Smooth muscle cell (in vitro differentiated cells): Measurements from ENCODE around the gene HORMAD2. TPM values are rescaled to one million over a fixed set of nuclear protein-coding genes. Genes with fewer than 3 reads are reported as not detected.
"Not testable (repeated sequence)": the region's sequence is repeated elsewhere in the genome, so short reads cannot be mapped to it uniquely, and the experiment has no call there.

Experiments used
- DNase-seq: peaks from one replicate; lab custom pipeline; 2025; ENCODE audit not compliant: unreplicated experiment; lab: John Stamatoyannopoulos, UW
- H2AFZ ChIP-seq: fragments of 200-600 bp; sonication (generic); 2 replicates; pipeline ENCODE4 v1.6.0; 2016; ENCODE audit warnings: antibody characterized with exemption, low read depth, mild to moderate bottlenecking
- H3F3A ChIP-seq: fragments of 200-600 bp; sonication (generic); 2 replicates; pipeline ENCODE4 v1.6.0; 2017; ENCODE audit warnings: antibody characterized with exemption, low read depth
- H3K27ac ChIP-seq: fragments of 200-600 bp; sonication (generic); 2 replicates; pipeline ENCODE4 v1.5.1; 2016; ENCODE audit warnings: low read depth, mild to moderate bottlenecking
- H3K27me3 ChIP-seq: fragments of 200-600 bp; sonication (generic); 2 replicates; pipeline ENCODE4 v1.6.1; 2016; ENCODE audit warnings: low read depth, mild to moderate bottlenecking
- H3K36me3 ChIP-seq: fragments of 200-600 bp; sonication (generic); 2 replicates; pipeline ENCODE4 v1.5.1; 2016; ENCODE audit warnings: low read depth
- H3K4me1 ChIP-seq: fragments of 200-600 bp; sonication (generic); 2 replicates; pipeline ENCODE4 v1.5.1; 2016; ENCODE audit warnings: low read depth
- H3K4me2 ChIP-seq: fragments of 200-600 bp; sonication (generic); 2 replicates; pipeline ENCODE4 v1.6.0; 2016; ENCODE audit warnings: mild to moderate bottlenecking
- H3K4me3 ChIP-seq: fragments of 200-600 bp; sonication (generic); 2 replicates; pipeline ENCODE4 v1.5.1; 2016; ENCODE audit warnings: mild to moderate bottlenecking
- H3K79me2 ChIP-seq: fragments of 200-600 bp; sonication (generic); 2 replicates; pipeline ENCODE4 v1.6.0; 2016; ENCODE audit warnings: low read depth, mild to moderate bottlenecking
- H3K9ac ChIP-seq: fragments of 200-600 bp; sonication (generic); 2 replicates; pipeline ENCODE4 v1.6.0; 2016; ENCODE audit warnings: low read depth
- H3K9me3 ChIP-seq: fragments of 200-600 bp; sonication (generic); replicated peaks from 2 replicates; pipeline ENCODE4 v1.5.1; 2016; ENCODE audit warnings: low read depth
- H4K20me1 ChIP-seq: fragments of 200-600 bp; sonication (generic); 2 replicates; pipeline ENCODE4 v1.6.0; 2016; ENCODE audit warnings: low read depth
- WGBS: methylation state at CpG from one replicate; pipeline ENCODE4 v1.1.7; 2016; ENCODE audit warnings: low lambda C conversion rate; 5-methylcytosine and 5-hydroxymethylcytosine counted together
- polyA plus RNA-seq: library from polyadenylated mRNA; unstranded; fragments of >200 nt; fragmentation: Nextera tagmentation; extraction: Ambion mirVana; gene quantifications from 2 replicates; pipeline ENCODE4 v1.2.1, GENCODE V29; 2016
- total RNA-seq: library from RNA; depleted of rRNA; stranded (reverse); fragments of >200 nt; gene quantifications from 2 replicates; pipeline ENCODE4 v1.2.3, GENCODE V29; 2014
- TF ChIP-seq, protein P1 (sequence below): fragments of 200-600 bp; sonication (generic); IDR thresholded peaks from 2 replicates; pipeline ENCODE4 v1.5.1; 2017; ENCODE audit warnings: borderline replicate concordance, mild to moderate bottlenecking, antibody characterized with exemption; ENCODE audit not compliant: insufficient read depth, poor library complexity, severe bottlenecking

Gene HORMAD2
- total and polyA plus RNA-seq, 2 experiments from 2014 or later: 1.4 TPM; not detected in 1

- not testable (repeated sequence) for H3K9ac ChIP-seq, H3F3A ChIP-seq, H3K27me3 ChIP-seq, DNase-seq, H4K20me1 ChIP-seq, H3K4me2 ChIP-seq, H2AFZ ChIP-seq, H3K4me1 ChIP-seq, H3K9me3 ChIP-seq, H3K27ac ChIP-seq, H3K79me2 ChIP-seq, H3K36me3 ChIP-seq, H3K4me3 ChIP-seq
- WGBS: 97% methylated on average over 6 of the region's 6 CpGs
Measured at GRCh38 chr22:30061094-30061493, 19.2 kb upstream of the HORMAD2 start.

- peaks cover 8% of the 10 kb centered on the region for H3K9me3 ChIP-seq
- TF ChIP-seq, protein P1, sequence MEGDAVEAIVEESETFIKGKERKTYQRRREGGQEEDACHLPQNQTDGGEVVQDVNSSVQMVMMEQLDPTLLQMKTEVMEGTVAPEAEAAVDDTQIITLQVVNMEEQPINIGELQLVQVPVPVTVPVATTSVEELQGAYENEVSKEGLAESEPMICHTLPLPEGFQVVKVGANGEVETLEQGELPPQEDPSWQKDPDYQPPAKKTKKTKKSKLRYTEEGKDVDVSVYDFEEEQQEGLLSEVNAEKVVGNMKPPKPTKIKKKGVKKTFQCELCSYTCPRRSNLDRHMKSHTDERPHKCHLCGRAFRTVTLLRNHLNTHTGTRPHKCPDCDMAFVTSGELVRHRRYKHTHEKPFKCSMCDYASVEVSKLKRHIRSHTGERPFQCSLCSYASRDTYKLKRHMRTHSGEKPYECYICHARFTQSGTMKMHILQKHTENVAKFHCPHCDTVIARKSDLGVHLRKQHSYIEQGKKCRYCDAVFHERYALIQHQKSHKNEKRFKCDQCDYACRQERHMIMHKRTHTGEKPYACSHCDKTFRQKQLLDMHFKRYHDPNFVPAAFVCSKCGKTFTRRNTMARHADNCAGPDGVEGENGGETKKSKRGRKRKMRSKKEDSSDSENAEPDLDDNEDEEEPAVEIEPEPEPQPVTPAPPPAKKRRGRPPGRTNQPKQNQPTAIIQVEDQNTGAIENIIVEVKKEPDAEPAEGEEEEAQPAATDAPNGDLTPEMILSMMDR: no peak
- no peak overlapping the region for H3K27ac ChIP-seq
- no peak overlapping the region for H3K4me3 ChIP-seq
- no peaks in the 10 kb centered on the region for H3K4me1 ChIP-seq
- 85% methylated on average over 3 of the region's 3 CpGs for WGBS
- H2AFZ ChIP-seq: no peak overlapping the region
- DNase-seq: no peak
- H3K4me2 ChIP-seq: no peak overlapping the region
- no peaks in the 10 kb centered on the region for H3K36me3 ChIP-seq
- H4K20me1 ChIP-seq: no peaks in the 10 kb centered on the region
- no peaks in the 10 kb centered on the region for H3K79me2 ChIP-seq
- H3K27me3 ChIP-seq: no peaks in the 10 kb centered on the region
- H3F3A ChIP-seq: no peaks in the 10 kb centered on the region
- no peak overlapping the region for H3K9ac ChIP-seq
Measured at GRCh38 chr22:30062259-30062658, 18.0 kb upstream of the HORMAD2 start.

- WGBS: 100% methylated on average over 1 of the region's 1 CpG
- Histone ChIP-seq H3K79me2 (no peaks in the 10 kb centered on the region), H4K20me1 (no peaks in the 10 kb centered on the region), H2AFZ (no peak overlapping the region), H3K4me2 (no peak overlapping the region), H3K27me3 (no peaks in the 10 kb centered on the region), H3F3A (no peaks in the 10 kb centered on the region), H3K9me3 (peaks cover 8% of the 10 kb centered on the region), H3K27ac (no peak overlapping the region), H3K36me3 (no peaks in the 10 kb centered on the region), H3K4me1 (no peaks in the 10 kb centered on the region), H3K9ac (no peak overlapping the region), H3K4me3 (no peak overlapping the region)
- TF ChIP-seq, protein P1: no peak
- DNase-seq: no peak
Measured at GRCh38 chr22:30062950-30063349, 17.3 kb upstream of the HORMAD2 start.

- no peak overlapping the region for H3K4me2 ChIP-seq
- no peaks in the 10 kb centered on the region for H3K4me1 ChIP-seq
- no peaks in the 10 kb centered on the region for H3K27me3 ChIP-seq
- no peak overlapping the region for H3K27ac ChIP-seq
- H3K9ac ChIP-seq: no peak overlapping the region
- no peak overlapping the region for H2AFZ ChIP-seq
- no peak overlapping the region for H3K4me3 ChIP-seq
- H4K20me1 ChIP-seq: no peaks in the 10 kb centered on the region
- H3K36me3 ChIP-seq: no peaks in the 10 kb centered on the region
- no peak for DNase-seq
- peaks cover 8% of the 10 kb centered on the region for H3K9me3 ChIP-seq
- H3K79me2 ChIP-seq: no peaks in the 10 kb centered on the region
- no peaks in the 10 kb centered on the region for H3F3A ChIP-seq
- TF ChIP-seq, protein P1: no peak
Measured at GRCh38 chr22:30064172-30064571, 16.1 kb upstream of the HORMAD2 start.
